PFSK-1 (cell line): ENCODE measurements around the gene THSD4.

Experiments
- FOXP2 ChIP-seq: optimal IDR thresholded peaks from 2 replicates; pipeline ENCODE3; 2011; ENCODE audit warnings: borderline replicate concordance, control low read depth, inconsistent platforms; ENCODE audit not compliant: insufficient read depth; ENCODE audit errors: extremely low read length, extremely low read depth
- POLR2AphosphoS5 ChIP-seq: IDR thresholded peaks from 2 replicates; pipeline ENCODE4 v1.6.1; 2012; ENCODE audit warnings: low read depth, mild to moderate bottlenecking, control low read depth, low read length, moderate library complexity
- REST ChIP-seq, 2 experiments: IDR thresholded peaks; 2 replicates each; pipeline versions ENCODE4 v1.6.1 to v1.8.0; 2011 to 2012; ENCODE audit warnings: low read depth in 2 of 2, low read length in 2 of 2, control low read depth in 1 of 2, inconsistent platforms in 1 of 2, mild to moderate bottlenecking in 1 of 2, moderate library complexity in 1 of 2; ENCODE audit not compliant: insufficient read depth in 1 of 2
- SIN3A ChIP-seq: IDR thresholded peaks from 2 replicates; pipeline ENCODE4 v1.6.1; 2012; ENCODE audit warnings: mild to moderate bottlenecking, low read length, moderate library complexity, borderline replicate concordance; ENCODE audit not compliant: insufficient read depth
- TAF1 ChIP-seq: IDR thresholded peaks from 2 replicates; pipeline ENCODE4 v1.6.1; 2012; ENCODE audit warnings: low read length, control low read depth, borderline replicate concordance; ENCODE audit not compliant: insufficient read depth

THSD4 gene

GRCh38 chr15:71180986-71181853, 65.9 kb downstream of the THSD4 start:
- TF ChIP-seq TAF1 (no peak), FOXP2 (no peak), REST (IDR thresholded peaks at IDR 0.05; ENCODE audit: insufficient read depth in 1 of 2, low read depth in 2 of 2, low read length in 2 of 2) (no peak), POLR2AphosphoS5 (no peak), SIN3A (no peak)

GRCh38 chr15:71182522-71182921, 67.3 kb downstream of the THSD4 start:
- TF ChIP-seq POLR2AphosphoS5 (no peak), SIN3A (no peak), TAF1 (no peak), REST (IDR thresholded peaks at IDR 0.05; ENCODE audit: insufficient read depth in 1 of 2, low read depth in 2 of 2, low read length in 2 of 2) (no peak)

GRCh38 chr15:71183063-71183462, 67.8 kb downstream of the THSD4 start:
- TF ChIP-seq POLR2AphosphoS5 (no peak), TAF1 (no peak), FOXP2 (no peak), SIN3A (no peak), REST (IDR thresholded peaks at IDR 0.05; ENCODE audit: insufficient read depth in 1 of 2, low read depth in 2 of 2, low read length in 2 of 2) (no peak)

GRCh38 chr15:71185706-71186105, 70.4 kb downstream of the THSD4 start:
- TF ChIP-seq SIN3A (no peak), FOXP2 (no peak), REST (IDR thresholded peaks at IDR 0.05; ENCODE audit: insufficient read depth in 1 of 2, low read depth in 2 of 2, low read length in 2 of 2) (no peak), POLR2AphosphoS5 (no peak), TAF1 (no peak)

GRCh38 chr15:71186267-71186666, 71.0 kb downstream of the THSD4 start:
- TF ChIP-seq REST (IDR thresholded peaks at IDR 0.05; ENCODE audit: insufficient read depth in 1 of 2, low read depth in 2 of 2, low read length in 2 of 2) (no peak), TAF1 (no peak), POLR2AphosphoS5 (no peak), SIN3A (no peak), FOXP2 (no peak)
